GM12873 (cell line): ENCODE data around the gene NT5DC4.

Source experiments
- CTCF ChIP-seq: IDR thresholded peaks from 2 replicates; pipeline ENCODE4 v1.5.1; 2012; ENCODE audit warnings: low read depth, mild to moderate bottlenecking, moderate library complexity, low read length, control low read depth; ENCODE audit not compliant: insufficient read depth; ENCODE audit errors: missing control alignments

NT5DC4 gene

GRCh38 chr2:112760149-112760548 is 39.3 kb downstream of the NT5DC4 start:
- no peak for TF ChIP-seq CTCF

GRCh38 chr2:112762276-112762675 is 41.5 kb downstream of the NT5DC4 start:
- TF ChIP-seq CTCF, result no peak

- TF ChIP-seq CTCF, result no peak
Measured at GRCh38 chr2:112764071-112765044, 43.5 kb downstream of the NT5DC4 start, which contains the start of gene CKAP2L. TSS of gene CKAP2L (minus strand) at chr2:112764609. CDS start at chr2:112764598, 11 bp downstream.

- TF ChIP-seq CTCF, result no peak
Measured at GRCh38 chr2:112765251-112765650, 44.4 kb downstream of the NT5DC4 start.

DNA sequence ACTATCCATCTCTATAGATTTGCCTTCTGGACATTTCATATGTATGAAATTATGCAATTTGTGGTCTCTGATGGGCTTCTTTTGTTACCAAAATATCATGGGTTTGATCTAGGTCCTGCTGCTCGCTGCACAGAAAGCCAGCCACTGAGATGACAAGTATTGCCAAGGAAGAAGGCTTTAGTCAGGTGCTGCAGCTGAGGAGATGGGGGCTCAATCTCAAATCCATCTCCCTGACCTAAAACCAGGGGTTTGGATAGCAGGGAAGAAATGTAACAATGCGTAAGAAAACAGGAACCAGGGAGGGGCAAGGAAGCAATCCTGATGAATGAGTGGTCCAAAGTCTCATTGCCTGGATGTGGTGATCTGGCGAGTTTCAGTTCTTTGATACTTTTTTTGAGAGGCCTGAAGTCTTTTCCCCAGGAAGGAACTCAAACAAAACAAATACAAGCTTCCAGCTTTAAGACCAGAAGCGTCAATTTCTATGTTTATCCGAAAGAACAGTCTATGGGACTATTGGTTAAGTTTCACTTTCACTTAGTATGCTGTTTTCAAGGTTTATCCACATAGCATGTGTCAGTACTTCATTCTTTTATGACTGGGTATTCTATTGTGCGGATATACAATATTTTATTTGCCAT is 47.0 kb downstream of the NT5DC4 start:
- no peak for TF ChIP-seq CTCF

DNA sequence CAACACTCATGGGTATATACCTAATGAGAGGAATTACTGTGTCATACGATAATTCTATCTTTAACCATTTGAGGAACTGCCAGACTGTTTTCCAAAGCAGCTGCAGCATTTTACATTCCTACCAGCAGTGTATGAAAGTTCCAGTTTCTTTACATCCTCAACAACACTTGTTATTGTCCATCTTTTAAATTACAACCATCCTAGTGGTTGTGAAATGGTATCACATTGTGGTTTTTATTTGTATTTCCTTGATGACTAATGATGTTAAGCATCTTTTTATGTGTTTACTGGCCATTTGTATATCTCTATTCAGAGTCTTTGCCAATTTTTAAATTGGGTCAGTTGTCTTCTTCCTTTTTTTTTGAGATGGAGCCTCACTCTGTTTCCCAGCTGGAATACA is 47.6 kb downstream of the NT5DC4 start:
- TF ChIP-seq CTCF, result no peak

DNA sequence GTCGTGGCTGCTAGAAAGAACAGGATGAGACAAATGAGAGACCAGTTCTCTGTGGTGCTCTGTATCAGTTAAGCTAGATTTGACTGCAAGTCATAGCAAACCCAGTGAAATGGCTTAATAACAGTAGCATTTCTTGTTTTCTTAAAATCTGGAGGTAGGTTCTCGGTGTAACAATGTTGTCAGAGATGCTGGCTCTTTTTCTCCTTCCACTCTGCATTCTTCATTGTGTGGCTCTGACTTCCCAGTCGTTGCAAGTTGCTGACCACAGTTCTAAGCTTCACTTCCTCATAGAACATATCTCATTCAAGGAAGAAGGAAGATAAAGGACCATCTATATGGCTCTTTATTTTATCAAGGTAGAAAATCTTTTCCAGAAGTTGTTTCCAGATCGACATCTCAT is 51.5 kb downstream of the NT5DC4 start:
- no peak for TF ChIP-seq CTCF
